Activated T-cell treated with anti-CD3 and anti-CD28 coated beads, Interleukin-2, amount 50 U/mL, for 72 hours (primary cell): ENCODE measurements around the gene HOXA10. TPM values are rescaled to one million over a fixed set of nuclear protein-coding genes. Genes with fewer than 3 reads are reported as not detected.

Experiments
- total RNA-seq, 2 donors: library from RNA; stranded (reverse); gene quantifications; one replicate each; pipeline ENCODE4 v1.2.3, GENCODE V29; 2022

The HOXA10 gene
- total RNA-seq, 2 donors from 2014 or later = 0.19 to 0.26 TPM

Other genes with a start within 250 kb of the HOXA10 start
- under 1 TPM; 0.58 to 0.69 TPM for gene HOXA1, start 78.3 kb downstream of the HOXA10 start, total RNA-seq
- not detected for gene HOXA2, start 71.6 kb downstream of the HOXA10 start, total RNA-seq
- under 1 TPM in 1 of 2 donors, not detected in 1; 0.79 TPM for gene HOXA4, start 43.6 kb downstream of the HOXA10 start, total RNA-seq
- under 1 TPM in 1 of 2 donors, not detected in 1; 0.14 TPM for gene HOXA5, start 30.6 kb downstream of the HOXA10 start, total RNA-seq
- gene HOXA6, start 26.5 kb downstream of the HOXA10 start, total RNA-seq = under 1 TPM in 1 of 2 donors, not detected in 1; 0.31 TPM
- not detected for gene HOXA3, start 21.7 kb downstream of the HOXA10 start, total RNA-seq
- not detected for gene HOXA7, start 17.6 kb downstream of the HOXA10 start, total RNA-seq
- gene HOXA9, start 8.8 kb downstream of the HOXA10 start, total RNA-seq = not detected
- gene HOXA11, start 10.9 kb upstream of the HOXA10 start, total RNA-seq = under 1 TPM; 0.09 to 0.14 TPM
- gene HOXA13, start 25.8 kb upstream of the HOXA10 start, total RNA-seq = not detected
- under 1 TPM in 1 of 2 donors, not detected in 1; 0.07 TPM for gene EVX1, start 68.5 kb upstream of the HOXA10 start, total RNA-seq